ENCODE measurements around the gene HOXB3.

Gene HOXB3

DNA sequence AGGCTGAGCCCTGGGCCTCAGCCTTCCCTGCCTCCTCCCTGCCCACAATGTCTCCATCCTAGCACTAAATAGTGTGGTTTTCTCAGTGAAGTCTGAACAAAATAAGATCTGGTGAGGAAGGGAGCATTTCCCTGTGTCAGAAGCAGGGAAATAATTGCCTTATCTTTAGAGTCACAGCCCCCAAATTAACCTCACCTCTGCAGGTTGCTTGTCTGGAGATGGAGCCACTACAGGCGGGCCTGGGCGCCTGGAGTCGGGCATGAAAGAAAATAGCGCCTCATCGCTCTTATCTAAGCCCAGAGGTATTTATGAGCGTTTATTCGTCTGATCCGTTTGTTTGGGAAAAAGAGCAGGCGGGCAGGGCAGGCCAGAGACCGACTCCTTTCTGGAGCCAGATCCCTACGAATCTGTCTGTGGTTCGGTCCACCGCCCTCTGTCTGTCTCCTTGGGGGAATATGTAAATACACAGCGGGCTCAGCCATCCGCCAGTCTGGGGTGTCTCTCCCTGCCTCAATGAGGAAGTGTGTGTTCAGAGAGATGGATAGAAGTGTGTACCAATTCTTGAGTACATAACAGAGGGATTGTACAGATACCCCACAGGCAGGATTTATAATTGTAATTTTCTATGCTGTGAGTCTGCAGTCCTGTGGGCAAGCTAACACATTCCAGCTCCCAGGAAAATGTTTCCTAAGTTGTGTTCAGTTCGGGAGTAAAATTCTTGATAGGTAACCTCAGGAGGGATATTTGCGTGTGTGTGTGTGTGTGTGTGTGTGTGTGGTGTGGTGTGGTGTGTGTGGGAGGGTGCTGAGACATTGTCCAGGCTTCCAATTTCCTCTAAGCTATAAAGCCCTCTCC lies 10.4 kb upstream of the HOXB3 start:
- FAIRE-seq (no peak), DNase-seq (ENCODE audit: insufficient read length, low spot score) (no peak)

DNA sequence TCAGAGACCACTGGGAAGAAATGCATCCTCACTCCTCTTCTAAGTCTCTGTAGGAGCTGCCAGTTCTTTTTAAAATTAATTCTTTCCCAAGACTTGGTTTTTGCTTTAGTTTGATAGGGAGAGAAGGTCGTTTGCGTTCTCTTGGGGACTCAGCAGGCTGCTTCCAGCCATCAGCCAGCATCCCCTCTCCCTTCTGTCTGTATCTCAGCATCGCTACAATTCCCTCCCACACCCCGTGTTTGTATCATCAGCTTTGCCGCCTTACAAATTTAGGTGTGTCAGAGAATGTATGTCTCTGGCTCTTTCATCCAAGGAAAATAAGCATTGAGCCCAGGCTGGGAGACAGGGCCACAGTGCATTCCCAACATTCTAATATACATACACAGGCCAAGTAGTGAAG lies 9.3 kb upstream of the HOXB3 start:
- FAIRE-seq (peak; percentile 23), DNase-seq (ENCODE audit: insufficient read length, low spot score) (no peak)

DNA sequence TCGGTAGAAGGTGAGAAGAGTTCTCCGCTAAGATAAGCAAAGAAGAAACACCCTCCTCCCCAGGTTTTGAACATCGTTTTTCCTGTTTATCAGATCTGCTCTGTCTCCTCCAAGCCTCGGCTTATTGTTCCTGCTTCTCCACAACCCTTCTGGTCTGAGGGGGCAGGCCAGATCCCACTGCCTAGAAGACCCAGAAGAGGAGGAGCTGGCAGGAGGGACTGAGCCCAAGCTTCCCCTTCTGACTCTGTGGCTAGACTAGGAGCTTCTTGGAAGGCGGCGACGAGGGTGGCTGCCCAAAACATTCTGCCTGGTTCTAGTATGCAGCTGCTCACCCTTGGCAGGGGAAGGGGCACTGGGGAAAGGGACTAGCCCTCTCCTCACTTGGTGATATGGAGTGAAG lies 8.7 kb upstream of the HOXB3 start:
- DNase-seq (ENCODE audit: insufficient read length, low spot score) (no peak), FAIRE-seq (peak; percentile 20)

DNA sequence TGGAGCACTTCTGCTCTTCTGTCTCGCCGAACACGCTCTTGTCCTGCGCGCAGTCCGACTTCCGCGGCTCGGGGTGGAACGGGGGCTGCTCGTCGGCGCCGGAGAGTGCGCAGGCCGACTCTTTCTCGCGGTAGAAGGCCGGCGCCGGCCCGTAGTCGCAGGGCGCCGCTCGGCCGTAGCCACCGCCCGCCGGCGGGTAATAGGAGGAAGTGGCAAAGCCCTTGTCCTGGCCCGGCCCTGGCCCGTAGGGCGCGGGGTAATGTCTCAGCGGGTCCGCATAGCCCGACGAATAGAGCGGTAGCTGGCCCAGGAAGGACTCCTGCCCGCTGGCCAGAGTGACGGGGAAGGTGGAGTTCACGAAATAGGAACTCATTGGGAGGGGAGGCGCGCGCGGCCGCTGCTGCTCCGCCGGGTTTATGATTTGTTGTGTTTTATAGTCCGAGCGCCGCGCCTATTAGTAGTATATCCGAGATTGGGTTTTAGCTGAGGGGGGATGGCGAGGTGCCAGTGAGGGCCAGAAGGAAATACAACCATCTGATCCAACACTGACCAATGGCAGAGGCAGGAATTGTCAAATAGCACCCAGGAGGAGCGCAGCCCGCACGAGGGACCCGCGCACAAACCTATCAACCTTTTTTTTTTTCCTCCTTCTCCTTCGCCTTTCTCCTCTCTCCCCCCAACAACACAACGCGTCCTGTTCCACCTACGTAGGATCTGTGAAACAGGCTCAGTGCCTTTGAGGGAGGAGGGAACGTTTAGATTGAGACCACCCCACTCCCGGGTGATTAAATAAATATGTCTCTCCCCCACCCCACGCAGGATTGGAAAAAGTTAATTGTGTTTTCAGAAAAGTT lies 8.0 kb upstream of the HOXB3 start:
- FAIRE-seq (peak; percentile 92), DNase-seq (ENCODE audit: insufficient read length, low spot score) (peak; percentile 61)

DNA sequence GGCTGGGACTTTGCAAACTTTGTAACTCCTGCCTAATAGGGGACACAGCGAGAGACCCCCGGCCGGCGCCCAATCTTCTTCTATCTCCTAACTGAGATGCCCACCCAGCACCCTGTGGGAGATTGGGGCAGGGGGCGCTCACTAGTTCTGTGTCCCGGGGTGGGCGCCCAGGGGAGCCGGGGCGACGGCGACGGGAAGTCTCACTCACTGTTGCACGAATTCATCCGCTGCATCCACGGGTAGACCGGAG lies 7.4 kb upstream of the HOXB3 start:
- DNase-seq (ENCODE audit: insufficient read length, low spot score): no peak
- no peak for FAIRE-seq

DNA sequence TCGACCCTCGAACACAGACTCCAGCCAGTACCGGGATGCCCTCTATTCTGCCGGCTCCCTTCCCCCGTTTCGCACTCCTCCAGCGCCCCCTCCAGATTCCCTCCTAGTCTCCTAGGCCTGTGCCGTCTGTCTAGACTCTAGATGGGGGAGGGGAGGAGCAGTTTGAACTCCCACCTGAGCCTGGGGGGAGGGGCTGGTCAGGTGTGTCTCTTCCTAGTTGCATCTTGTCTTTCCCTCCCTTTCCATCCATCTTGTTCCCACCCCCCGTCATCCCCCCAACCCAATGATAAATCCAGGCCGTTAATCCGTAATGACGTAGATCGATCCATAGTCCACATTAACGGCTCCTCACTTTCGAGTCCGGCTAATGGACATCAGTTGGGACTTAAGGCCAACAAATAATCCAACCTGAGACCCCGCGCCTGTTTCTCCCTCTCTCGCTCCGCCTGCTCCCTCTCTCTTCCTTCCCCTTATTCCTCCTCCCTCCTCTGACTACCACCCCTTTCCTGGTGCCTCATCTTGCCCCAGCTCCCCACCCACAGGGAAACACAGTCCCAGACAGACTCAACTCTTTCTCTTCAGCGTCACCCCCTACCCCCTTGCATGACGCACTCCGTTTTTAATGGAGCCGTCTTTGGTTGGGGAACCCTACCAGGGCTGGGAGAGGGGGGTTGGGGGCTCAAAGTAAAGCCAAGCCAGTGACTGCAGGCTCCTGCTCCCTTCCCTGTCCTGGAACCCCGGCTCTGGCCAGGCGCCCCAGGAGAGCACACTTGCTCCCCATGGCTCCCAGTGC lies 6.9 kb upstream of the HOXB3 start:
- DNase-seq (ENCODE audit: insufficient read length, low spot score) (no peak), FAIRE-seq (peak; percentile 55)

DNA sequence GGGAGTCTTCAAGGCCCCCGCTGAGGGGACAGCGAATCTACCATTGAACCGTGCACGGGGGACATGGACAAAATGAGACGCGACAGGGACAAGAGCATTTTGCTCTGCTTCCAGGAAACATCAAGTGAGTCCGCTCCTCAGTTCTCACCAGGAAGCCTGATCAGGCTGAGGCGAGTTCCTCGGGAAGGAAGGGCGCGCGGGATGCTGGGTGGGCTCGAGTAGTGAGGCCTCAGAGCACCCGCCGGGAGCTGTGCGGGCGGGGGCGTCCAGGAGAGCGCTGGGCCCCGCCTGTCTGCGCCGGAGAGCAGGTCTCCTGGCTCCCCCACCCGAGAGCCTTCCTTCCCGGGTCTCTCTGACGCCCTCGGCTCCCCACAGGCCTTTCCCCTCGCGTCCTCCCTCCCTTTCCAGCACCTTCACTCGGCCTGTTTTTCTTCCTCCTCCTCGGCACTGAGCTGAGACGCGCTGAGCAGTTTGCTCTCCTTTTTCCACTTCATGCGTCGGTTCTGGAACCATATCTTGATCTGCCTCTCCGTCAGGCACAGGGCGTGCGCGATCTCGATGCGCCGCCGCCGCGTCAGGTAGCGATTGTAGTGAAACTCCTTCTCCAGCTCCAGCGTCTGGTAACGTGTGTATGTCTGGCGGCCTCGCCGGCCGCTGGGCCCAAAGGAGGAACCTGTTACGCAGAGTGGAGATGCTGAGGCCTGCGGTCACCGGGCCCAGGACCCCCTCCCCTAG lies 6.1 kb upstream of the HOXB3 start:
- peak; percentile 31 for FAIRE-seq
- DNase-seq (ENCODE audit: insufficient read length, low spot score): no peak

DNA sequence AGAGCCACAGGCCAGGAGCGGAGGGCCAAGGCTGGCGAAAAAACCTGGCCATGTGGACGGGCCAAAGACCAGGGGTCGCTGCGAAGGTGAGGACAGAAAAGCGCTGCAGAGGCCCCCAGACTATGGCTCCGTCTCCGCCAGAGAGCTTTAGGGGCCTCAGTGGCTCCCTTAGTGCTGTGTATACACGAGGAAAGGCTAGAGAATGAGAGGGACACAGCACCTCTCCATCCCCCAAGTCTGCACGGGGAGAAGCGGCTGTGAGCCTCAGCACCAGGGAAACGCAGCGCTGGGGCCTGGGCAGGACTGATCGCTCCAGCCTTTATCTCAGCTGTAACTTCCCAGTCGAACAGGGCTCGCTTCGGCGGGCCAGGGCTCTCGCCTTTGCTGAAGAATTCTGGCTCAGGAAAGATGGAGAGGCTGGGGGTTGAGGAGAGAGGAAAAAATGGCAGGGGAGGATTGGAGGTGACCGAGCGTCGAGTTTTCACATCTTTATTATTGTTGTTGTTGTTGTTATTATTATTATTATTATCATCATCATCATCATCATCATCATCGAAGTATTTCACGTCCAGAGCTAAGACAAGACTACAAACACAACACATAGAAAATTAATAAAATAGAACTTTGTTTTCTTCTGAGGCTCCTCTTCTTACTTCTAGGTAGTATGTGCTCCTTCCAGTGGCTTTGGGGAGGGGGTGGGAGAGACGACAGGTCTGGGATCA lies 5.4 kb upstream of the HOXB3 start:
- no peak for DNase-seq (ENCODE audit: insufficient read length, low spot score)

DNA sequence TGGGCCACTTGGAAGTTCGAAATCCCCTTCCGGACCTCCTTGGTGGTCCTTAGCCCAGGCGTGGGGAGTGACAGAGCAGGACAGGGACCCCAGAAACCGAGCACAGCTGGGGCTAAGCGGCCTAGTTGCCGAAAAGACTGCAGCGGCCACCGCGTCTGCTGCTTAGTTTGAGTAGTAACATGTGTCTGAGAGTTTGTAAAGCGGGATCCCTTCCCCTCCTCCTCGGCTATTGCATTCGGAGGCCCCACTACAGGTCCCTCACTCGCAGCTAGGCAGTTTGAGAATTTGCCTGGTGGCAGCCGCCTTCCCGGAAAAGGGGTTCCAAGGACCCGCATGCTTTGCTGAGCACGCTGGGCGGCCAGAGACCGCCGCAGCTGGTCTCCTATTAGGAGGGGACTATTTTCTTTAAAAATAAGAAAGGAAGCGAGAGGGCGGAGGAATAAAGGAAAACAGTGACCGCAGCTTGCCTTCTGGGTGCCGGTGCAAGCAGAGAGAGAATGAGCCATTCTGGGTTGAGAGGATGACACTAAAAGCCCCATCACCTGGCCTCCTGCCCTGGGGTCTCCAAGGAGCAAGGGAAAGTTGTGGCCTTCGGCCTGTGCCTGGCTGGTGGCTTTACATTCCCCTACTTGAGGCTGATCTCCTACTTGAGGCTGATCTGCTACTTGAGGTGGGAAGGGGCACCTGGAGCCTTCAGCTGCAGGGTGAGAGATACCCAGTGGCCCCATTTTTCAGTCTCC lies 4.7 kb upstream of the HOXB3 start:
- no peak for FAIRE-seq
- no peak for DNase-seq (ENCODE audit: insufficient read length, low spot score)

More for the DNA sequence above, 5.4 kb upstream of the HOXB3 start:
- FAIRE-seq: no peak

DNA sequence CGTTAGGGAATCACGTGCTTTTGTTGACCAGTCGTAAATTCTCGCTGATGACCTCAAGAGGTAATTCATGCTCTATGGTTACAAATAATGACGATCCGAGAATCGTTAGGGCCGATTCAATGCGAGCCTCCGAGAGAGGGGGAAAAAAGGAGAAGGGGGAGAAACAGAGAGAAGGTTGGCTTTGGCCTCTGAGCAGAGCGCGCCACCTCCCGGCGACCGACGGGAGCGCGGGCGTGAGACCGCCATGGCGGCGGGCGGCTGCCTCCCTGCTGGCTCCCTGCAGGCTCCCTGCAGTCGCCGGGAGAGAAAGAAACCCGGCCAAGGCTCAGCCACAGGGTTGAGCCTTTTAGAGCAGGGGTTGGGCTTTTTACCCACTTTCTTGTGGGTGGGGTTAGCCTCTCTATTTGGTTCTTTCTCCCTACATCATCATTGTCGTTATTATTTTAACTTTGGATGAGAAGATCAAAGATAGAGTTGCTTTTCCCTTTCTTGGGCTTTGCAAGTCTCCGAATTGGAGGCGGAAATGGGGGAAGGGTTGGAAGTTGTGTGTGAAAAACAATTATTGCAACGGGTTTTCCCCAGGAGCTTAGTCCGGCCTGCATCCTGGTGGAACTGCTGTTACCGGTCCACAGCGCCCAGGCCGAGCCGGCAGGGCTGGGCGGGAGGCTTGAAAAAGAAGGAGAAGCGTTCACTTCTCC lies 3.9 kb upstream of the HOXB3 start:
- DNase-seq (ENCODE audit: insufficient read length, low spot score): peak; percentile 86
- peak; percentile 94 for FAIRE-seq

DNA sequence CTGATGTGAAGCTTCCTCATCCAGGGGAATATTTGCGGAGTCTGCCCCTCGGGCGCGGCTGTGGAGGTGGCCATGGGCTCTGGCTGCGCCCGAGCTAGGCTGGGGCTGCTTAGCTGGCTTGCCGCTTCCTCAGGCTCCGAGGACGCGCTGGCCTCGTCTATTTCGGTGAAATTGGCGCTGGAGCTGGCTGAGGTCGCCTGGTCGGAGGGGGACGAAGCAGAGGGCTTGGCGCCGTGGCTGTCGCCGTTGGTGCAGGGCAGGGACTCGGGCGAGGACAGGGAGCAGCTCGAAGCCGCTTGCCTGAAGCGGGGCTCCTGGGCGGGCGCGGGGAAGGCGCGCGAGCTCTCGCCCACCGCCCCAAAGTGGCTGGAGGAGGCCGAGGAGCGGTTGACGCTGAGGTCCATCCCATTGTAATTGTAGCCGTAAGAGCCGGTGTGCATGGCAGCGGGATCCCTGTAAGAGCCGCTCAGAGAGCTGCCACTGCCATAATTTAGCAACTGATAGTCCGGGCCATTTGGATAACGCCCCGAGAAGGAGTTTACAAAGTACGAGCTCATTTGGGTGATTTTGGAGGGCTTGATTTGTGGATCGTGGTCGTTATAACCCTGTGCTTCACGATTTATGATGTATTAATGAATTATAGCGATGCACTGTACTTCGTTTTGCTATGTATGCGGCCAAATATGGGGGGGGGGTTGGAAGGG lies 3.2 kb upstream of the HOXB3 start, which contains the start of gene HOXB5:
TSS of gene HOXB5 (minus strand) at position 654 of the 704 bp plus-strand sequence. CDS start at position 557, 97 bp downstream.
- no peak for DNase-seq (ENCODE audit: insufficient read length, low spot score)
- peak; percentile 28 for FAIRE-seq

DNA sequence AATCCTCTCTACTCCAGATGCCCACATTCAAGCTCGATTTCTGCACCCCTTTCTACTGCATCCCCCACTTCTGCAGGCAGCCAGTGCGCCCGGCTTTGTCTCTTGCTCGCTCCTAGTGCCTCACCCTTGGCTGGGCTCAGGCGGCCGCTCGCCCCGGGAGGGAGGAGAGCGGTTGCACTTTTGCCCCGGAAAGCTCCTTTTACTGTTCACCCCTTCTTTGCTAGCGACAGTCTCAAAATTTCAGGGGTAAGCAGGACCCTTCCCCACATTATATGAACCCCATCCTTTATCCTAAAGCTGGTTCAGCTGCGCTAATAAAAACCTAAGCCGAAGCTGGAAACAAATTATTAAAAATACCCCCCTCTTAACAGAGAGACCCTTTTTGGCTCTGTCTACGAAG lies 2.5 kb upstream of the HOXB3 start:
- FAIRE-seq: no peak
- no peak for DNase-seq (ENCODE audit: insufficient read length, low spot score)

DNA sequence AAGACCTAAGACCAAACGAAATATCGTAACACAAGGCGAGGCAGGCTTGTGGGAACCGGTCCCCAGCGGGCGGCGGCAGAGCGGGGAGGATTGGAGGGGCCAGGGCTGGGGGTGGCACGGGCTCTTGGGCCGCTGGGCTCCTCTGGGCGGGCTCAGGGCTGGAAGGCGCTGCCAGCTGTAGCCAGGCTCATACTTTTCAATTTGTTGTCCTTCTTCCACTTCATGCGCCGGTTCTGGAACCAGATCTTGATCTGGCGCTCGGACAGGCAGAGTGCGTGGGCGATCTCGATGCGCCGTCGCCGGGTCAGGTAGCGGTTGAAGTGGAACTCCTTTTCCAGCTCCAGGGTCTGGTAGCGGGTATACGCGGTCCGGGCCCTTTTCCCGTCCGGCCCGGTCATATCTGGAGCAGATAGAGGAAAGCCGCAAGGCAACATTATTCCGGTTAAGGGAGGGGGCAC lies 2.0 kb upstream of the HOXB3 start:
- no peak for DNase-seq (ENCODE audit: insufficient read length, low spot score)
- FAIRE-seq: no peak

DNA sequence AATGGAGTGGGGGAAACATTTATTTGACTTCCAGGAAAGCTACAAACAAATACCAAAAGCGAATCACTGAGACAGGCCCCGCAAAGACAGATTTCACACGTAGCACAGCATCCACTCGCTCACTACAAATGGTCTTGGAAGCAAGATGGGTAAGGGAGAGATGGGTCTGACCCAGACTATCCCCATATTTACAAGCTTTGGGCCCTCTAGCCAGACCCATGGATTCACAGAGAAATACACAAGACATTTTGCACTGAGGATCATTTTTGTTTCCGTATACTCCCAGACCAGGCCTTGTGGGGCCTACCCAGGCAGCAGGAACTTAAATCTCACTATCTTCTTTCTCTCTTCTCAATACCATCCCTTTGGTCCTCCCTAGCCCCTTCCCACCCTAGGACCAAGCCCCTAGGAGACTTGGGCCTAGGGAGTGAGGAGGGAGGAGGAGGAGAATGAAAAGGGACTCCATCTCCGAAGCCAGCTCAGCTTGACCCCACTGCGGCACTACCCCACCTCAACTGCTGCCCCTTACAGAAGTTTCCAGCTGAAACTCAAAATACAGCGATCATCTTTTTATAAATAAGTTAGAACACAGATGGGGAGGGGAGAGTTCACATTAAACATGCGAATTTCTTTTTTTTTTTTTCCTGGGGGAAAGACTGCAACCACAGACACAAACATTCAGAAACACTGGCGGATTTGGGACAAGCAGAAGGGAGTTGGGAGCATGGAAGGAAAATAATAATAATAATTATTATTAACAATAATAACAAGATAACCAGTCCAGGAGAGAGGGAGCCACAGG lies 1.4 kb upstream of the HOXB3 start:
- DNase-seq (ENCODE audit: insufficient read length, low spot score) (no peak), FAIRE-seq (no peak)

DNA sequence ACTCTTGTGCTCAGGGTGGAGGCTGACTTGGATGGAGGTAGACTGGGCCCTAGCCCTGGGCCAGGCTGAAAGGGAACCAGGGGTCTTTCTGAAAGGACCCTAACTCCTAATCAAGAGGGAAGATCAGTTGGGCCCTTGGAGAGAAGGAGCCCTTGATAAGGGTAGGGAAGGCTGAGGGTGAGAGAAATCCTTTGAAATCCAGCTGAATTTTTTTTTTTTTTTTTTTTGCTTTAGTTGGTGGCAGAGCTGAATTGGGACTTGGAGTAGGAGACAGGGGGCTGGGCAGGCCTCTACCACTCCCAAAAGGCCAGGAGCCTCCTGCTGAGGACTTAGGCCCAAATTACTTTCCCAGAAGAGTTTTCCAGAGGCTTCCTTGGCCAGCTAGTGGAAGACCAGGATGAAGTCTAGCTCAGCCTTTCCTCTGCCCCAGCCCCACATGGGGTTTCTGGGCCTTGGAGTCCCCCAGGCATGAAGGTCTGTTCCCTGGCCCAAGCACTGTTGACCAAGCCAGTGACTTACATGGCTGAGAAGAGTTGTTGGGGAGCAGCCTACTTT lies 643 bp upstream of the HOXB3 start:
- DNase-seq (ENCODE audit: insufficient read length, low spot score) (no peak), FAIRE-seq (no peak)

DNA sequence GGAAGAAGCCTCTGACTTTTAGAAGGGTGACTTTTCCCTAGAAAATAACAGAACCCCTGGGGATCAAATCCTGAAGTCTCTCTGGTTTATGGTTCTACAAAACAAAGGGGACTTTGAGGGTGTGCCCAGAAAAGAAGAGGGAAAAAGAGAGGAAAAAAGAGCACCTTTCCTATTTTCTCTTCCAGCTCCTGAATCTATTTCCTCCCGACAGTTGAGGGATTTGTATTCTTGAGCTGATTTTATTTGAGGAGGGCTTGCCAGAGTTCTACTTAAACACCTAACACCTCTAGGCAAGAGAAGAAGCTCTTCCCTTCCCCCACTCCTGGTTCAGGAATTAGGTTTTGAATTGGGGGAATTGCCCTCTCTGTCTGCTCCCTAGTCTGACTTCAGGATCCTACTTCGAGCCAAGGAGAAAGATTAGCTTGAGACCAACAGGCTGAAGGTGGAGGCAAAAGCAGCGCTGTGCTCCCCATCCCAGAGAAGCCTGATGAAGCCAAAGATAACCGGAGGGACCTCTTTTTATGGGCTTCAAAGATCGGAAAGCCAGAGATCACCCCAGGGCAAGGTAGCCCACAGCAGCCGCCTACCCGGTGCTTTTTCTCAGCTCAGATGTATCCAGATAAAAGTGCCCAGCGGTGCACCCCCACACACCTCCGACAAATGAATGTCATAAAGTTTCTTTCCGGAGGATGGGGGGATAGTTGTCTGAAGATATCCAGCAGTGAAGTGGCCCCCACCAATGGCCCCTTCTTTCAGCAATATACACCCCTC lies 796 bp downstream of the HOXB3 start:
- DNase-seq (ENCODE audit: insufficient read length, low spot score): no peak
- FAIRE-seq: no peak

Measured in HTR-8/SVneo (cell line).